GM12878 (cell line): ENCODE data around the gene C11orf52. TPM values are rescaled to one million over a fixed set of nuclear protein-coding genes. Genes with fewer than 3 reads are reported as not detected.

ENCODE experiments used
- ATAC-seq: fragments of 200-7000 bp; cut with Tn5 transposase; 3 replicates; pipeline ENCODE4 v1.9.1; 2020; ENCODE audit warnings: mild to moderate bottlenecking, moderate library complexity
- BruUV-seq: library from RNA; stranded (reverse); fragments of 400-500 nt; replicated peaks from 2 replicates; lab custom pipeline; 2021; lab: Mats Ljungman, UMichigan
- CTCF ChIA-PET: fragments of 300-600 bp; sonication (Branson Sonifier 250); formaldehyde crosslinking; extraction: SDS; loops from one replicate; lab custom pipeline; 2021; ENCODE audit warnings: inconsistent platforms; lab: Yijun Ruan, JAX
- POLR2A ChIA-PET: fragments of 350-600 bp; formaldehyde crosslinking; extraction: SDS; loops from one replicate; lab custom pipeline; 2021; ENCODE audit warnings: inconsistent platforms; lab: Charles Lee
- RAD21 ChIA-PET: fragments of 300-600 bp; sonication (Branson Sonifier 250); formaldehyde crosslinking; loops from one replicate; lab custom pipeline; 2023; ENCODE audit warnings: antibody characterized with exemption; ENCODE audit not compliant: unreplicated experiment; lab: Charles Lee
- SMC1A ChIA-PET: fragments of 300-600 bp; sonication (Branson Sonifier 250); formaldehyde crosslinking; loops from one replicate; lab custom pipeline; 2023; ENCODE audit not compliant: unreplicated experiment, uncharacterized antibody; lab: Charles Lee
- DNase-seq: peaks from one replicate; pipeline ENCODE4 v3.0.0-alpha.2; 2011; ENCODE audit warnings: low read depth, low spot score
- FAIRE-seq: peaks from 3 replicates; lab custom pipeline; 2011; peaks lifted over from hg19 to GRCh38; lab: Jason Lieb, UNC
- H2AFZ ChIP-seq: 2 replicates; pipeline ENCODE4 v1.6.0; 2011; ENCODE audit warnings: low read depth, low read length, control low read depth; ENCODE audit not compliant: control insufficient read depth
- H3K27ac ChIP-seq: 2 replicates; pipeline ENCODE4 v1.5.1; 2011; ENCODE audit warnings: control low read depth; ENCODE audit not compliant: control insufficient read depth, insufficient read depth
- H3K27me3 ChIP-seq, 2 experiments: replicated peaks in 1 of 2; 2 replicates each; pipeline versions ENCODE4 v1.6.0 to v1.6.1; 2011; ENCODE audit warnings: low read length in 1 of 2; ENCODE audit not compliant: control insufficient read depth in 2 of 2, insufficient read depth in 2 of 2
- H3K36me3 ChIP-seq, 2 experiments: 2 replicates each; pipeline ENCODE4 v1.5.1; 2011; ENCODE audit warnings: low read length in 1 of 2; ENCODE audit not compliant: control insufficient read depth in 2 of 2, insufficient read depth in 2 of 2
- H3K4me1 ChIP-seq: 2 replicates; pipeline ENCODE4 v1.6.1; 2011; ENCODE audit warnings: mild to moderate bottlenecking, low read length, moderate library complexity, mixed read lengths; ENCODE audit not compliant: control insufficient read depth, insufficient read depth
- H3K4me2 ChIP-seq: 2 replicates; pipeline ENCODE4 v1.6.0; 2011; ENCODE audit warnings: control low read depth; ENCODE audit not compliant: control insufficient read depth, insufficient read depth
- H3K4me3 ChIP-seq: fragments of 200-600 bp; sonication (generic); 2 replicates; pipeline ENCODE4 v1.5.1; 2016
- H3K79me2 ChIP-seq: 2 replicates; pipeline ENCODE4 v1.6.0; 2011; ENCODE audit warnings: low read length; ENCODE audit not compliant: control insufficient read depth, insufficient read depth
- H3K9ac ChIP-seq: 2 replicates; pipeline ENCODE4 v1.8.0; 2011; ENCODE audit warnings: low read length, control low read depth, mixed read lengths; ENCODE audit not compliant: control insufficient read depth, insufficient read depth
- H3K9me3 ChIP-seq: replicated peaks from 3 replicates; pipeline ENCODE4 v1.5.1; 2011; ENCODE audit warnings: mild to moderate bottlenecking, low read length; ENCODE audit not compliant: control insufficient read depth, insufficient read depth
- H4K20me1 ChIP-seq: 2 replicates; pipeline ENCODE4 v1.6.0; 2011; ENCODE audit not compliant: control insufficient read depth, insufficient read depth
- BCL11A ChIP-seq: IDR thresholded peaks from 2 replicates; pipeline ENCODE4 v1.6.1; 2011; ENCODE audit warnings: low read depth, low read length
- BCL3 ChIP-seq: IDR thresholded peaks from 2 replicates; pipeline ENCODE4 v1.6.1; 2011; ENCODE audit warnings: borderline replicate concordance, low read depth, mild to moderate bottlenecking, moderate library complexity, low read length; ENCODE audit not compliant: insufficient read depth, poor library complexity, severe bottlenecking
- CEBPB ChIP-seq, 2 experiments: fragments of 150-350 bp in 1 of 2; IDR thresholded peaks; 2 replicates each; pipeline ENCODE4 v1.6.1; 2012 to 2014; ENCODE audit warnings: low read depth in 2 of 2, low read length in 2 of 2, borderline replicate concordance in 1 of 2, inconsistent platforms in 1 of 2
- FOXK2 ChIP-seq: fragments of 450-650 bp; IDR thresholded peaks from 2 replicates; pipeline ENCODE4 v1.6.1; 2017; ENCODE audit warnings: mild to moderate bottlenecking, moderate library complexity
- LARP7 ChIP-seq: fragments of 450-650 bp; IDR thresholded peaks from 2 replicates; pipeline ENCODE4 v1.6.1; 2017; ENCODE audit warnings: mild to moderate bottlenecking
- NFXL1 ChIP-seq: fragments of 450-650 bp; IDR thresholded peaks from 2 replicates; pipeline ENCODE4 v1.6.1; 2017; ENCODE audit warnings: antibody characterized with exemption, mild to moderate bottlenecking, borderline replicate concordance
- NRF1 ChIP-seq: conservative IDR thresholded peaks from 2 replicates; pipeline ENCODE4 v1.6.1; 2011; ENCODE audit warnings: mild to moderate bottlenecking, low read depth, low read length, improper control_type of control experiment
- POLR2A ChIP-seq: IDR thresholded peaks from 2 replicates; pipeline ENCODE4 v1.6.1; 2011; ENCODE audit warnings: low read depth, mild to moderate bottlenecking, low read length
- RAD21 ChIP-seq: IDR thresholded peaks from 2 replicates; pipeline ENCODE4 v1.6.1; 2011; ENCODE audit warnings: mild to moderate bottlenecking, low read depth, low read length, moderate library complexity; ENCODE audit not compliant: insufficient read depth
- RUNX3 ChIP-seq: IDR thresholded peaks from 2 replicates; pipeline ENCODE4 v1.6.1; 2012; ENCODE audit warnings: low read length, inconsistent platforms
- YBX1 ChIP-seq: fragments of 450-650 bp; IDR thresholded peaks from 2 replicates; pipeline ENCODE4 v1.6.1; 2016; ENCODE audit warnings: antibody characterized with exemption
- ZBED1 ChIP-seq: IDR thresholded peaks from 2 replicates; pipeline ENCODE4 v1.6.1; 2016; ENCODE audit warnings: borderline replicate concordance
- ZNF592 ChIP-seq: fragments of 450-650 bp; IDR thresholded peaks from 2 replicates; pipeline ENCODE4 v1.6.1; 2017; ENCODE audit warnings: mild to moderate bottlenecking, moderate library complexity
- ZZZ3 ChIP-seq: IDR thresholded peaks from 2 replicates; pipeline ENCODE4 v1.6.1; 2011; ENCODE audit warnings: low read depth; ENCODE audit not compliant: control insufficient read depth, insufficient read length
- WGBS: methylation state at CpG from one replicate; pipeline ENCODE4 v1.1.6; 2016; ENCODE audit warnings: low lambda C conversion rate; ENCODE audit not compliant: insufficient replicate concordance, insufficient coverage; ENCODE audit errors: missing lambda C conversion rate; 5-methylcytosine and 5-hydroxymethylcytosine counted together
- in situ Hi-C: fragments of 300-500 bp; cut with MboI; formaldehyde crosslinking; loops from 9 replicates; pipeline ENCODE4 v1.14.3; 2018; ENCODE audit warnings: mixed read lengths
- intact Hi-C: fragments of 100-400 bp; cut with micrococcal nuclease; formaldehyde crosslinking; loops from one replicate; pipeline ENCODE4 v1.14.2; 2022; ENCODE audit not compliant: unreplicated experiment
- polyA plus RNA-seq, 11 experiments: library from polyadenylated mRNA; depleted of rRNA in 4 of 11; unstranded in 6 of 11; stranded (reverse) in 5 of 11; fragments of >200 nt; fragmentation: Nextera tagmentation in 4 of 11; fragmentation: Illumina TruSeq in 1 of 11; extraction: Ambion mirVana in 4 of 11; extraction: Trizol in 1 of 11; gene quantifications; 1 replicate in 1 of 11; 2 replicates in 10 of 11; pipeline versions ENCODE4 v1.2.1 to v1.2.3, GENCODE V29; 2011 to 2016; ENCODE audit warnings: inconsistent platforms in 2 of 11, missing spikeins in 2 of 11, low read depth in 1 of 11
- total RNA-seq, 4 experiments: library from RNA; depleted of rRNA in 3 of 4; stranded (reverse); fragments of >200 nt in 3 of 4; fragmentation: Illumina TruSeq in 1 of 4; extraction: Trizol in 1 of 4; gene quantifications; 2 replicates each; pipeline versions ENCODE4 v1.2.1 to v1.2.3, GENCODE V29; 2013 to 2021
- TF ChIP-seq, protein P1 (sequence below): fragments of 450-650 bp; IDR thresholded peaks from 2 replicates; pipeline ENCODE4 v1.6.1; 2016; ENCODE audit warnings: mild to moderate bottlenecking
- TF ChIP-seq, protein P2 (sequence below): IDR thresholded peaks from 2 replicates; pipeline ENCODE4 v1.6.1; 2012; ENCODE audit warnings: low read depth, low read length, improper control_type of control experiment

Gene C11orf52
- total and polyA plus RNA-seq, 10 of the 15 experiments (the other 5 are each of a cell fraction or from before 2014, with no cell fraction given), result not detected

- Histone ChIP-seq H2AFZ (no peak overlapping the region), H3K4me2 (no peak overlapping the region), H3K4me1 (peaks cover 10% of the 10 kb centered on the region), H3K27me3 (no peaks in the 10 kb centered on the region; a peak in 1 of 4 replicates), H3K9ac (no peak overlapping the region), H3K27ac (no peak overlapping the region), H3K4me3 (no peak overlapping the region), H3K36me3 (no peaks in the 10 kb centered on the region), H3K79me2 (no peaks in the 10 kb centered on the region), H3K9me3 (no peaks in the 10 kb centered on the region), H4K20me1 (no peaks in the 10 kb centered on the region)
- ChIA-PET CTCF (no interaction called here), SMC1A (no interaction called here), RAD21 (no interaction called here), POLR2A (no interaction called here)
- 0% methylated on average over 2 of the region's 2 CpGs for WGBS
- no TSS peak for BruUV-seq
- intact Hi-C loops (no loop called here), in situ Hi-C loops (no loop called here)
- DNase-seq (no peak), ATAC-seq (no peak), FAIRE-seq (no peak)
- TF ChIP-seq, protein P1, sequence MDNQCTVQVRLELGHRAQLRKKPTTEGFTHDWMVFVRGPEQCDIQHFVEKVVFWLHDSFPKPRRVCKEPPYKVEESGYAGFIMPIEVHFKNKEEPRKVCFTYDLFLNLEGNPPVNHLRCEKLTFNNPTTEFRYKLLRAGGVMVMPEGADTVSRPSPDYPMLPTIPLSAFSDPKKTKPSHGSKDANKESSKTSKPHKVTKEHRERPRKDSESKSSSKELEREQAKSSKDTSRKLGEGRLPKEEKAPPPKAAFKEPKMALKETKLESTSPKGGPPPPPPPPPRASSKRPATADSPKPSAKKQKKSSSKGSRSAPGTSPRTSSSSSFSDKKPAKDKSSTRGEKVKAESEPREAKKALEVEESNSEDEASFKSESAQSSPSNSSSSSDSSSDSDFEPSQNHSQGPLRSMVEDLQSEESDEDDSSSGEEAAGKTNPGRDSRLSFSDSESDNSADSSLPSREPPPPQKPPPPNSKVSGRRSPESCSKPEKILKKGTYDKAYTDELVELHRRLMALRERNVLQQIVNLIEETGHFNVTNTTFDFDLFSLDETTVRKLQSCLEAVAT, result no peak
- TF ChIP-seq FOXK2 (no peak), RUNX3 (no peak), RAD21 (no peak), CEBPB (IDR thresholded peaks at IDR 0.05; ENCODE audit: borderline replicate concordance in 1 of 2, low read depth in 2 of 2, low read length in 2 of 2) (no peak), YBX1 (no peak), POLR2A (no peak), ZZZ3 (no peak), ZNF592 (no peak), BCL11A (no peak), NFXL1 (no peak), LARP7 (no peak), ZBED1 (no peak), BCL3 (no peak), NRF1 (no peak)
- TF ChIP-seq, protein P2, sequence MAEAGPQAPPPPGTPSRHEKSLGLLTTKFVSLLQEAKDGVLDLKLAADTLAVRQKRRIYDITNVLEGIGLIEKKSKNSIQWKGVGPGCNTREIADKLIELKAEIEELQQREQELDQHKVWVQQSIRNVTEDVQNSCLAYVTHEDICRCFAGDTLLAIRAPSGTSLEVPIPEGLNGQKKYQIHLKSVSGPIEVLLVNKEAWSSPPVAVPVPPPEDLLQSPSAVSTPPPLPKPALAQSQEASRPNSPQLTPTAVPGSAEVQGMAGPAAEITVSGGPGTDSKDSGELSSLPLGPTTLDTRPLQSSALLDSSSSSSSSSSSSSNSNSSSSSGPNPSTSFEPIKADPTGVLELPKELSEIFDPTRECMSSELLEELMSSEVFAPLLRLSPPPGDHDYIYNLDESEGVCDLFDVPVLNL, result no peak
These were observed 4.1 kb downstream of the C11orf52 start for GRCh38 chr11:111922803-111923202.
